Stimulated activated CD8-positive, alpha-beta memory T cell treated with anti-CD3 and anti-CD28 coated beads, Interleukin-12 subunit alpha, Interleukin-12 subunit beta, amount 100 ng/mL, for 24 hours (primary cell): ENCODE data around the gene COQ7.

ENCODE experiments used
- DNase-seq: peaks from one replicate; pipeline ENCODE4 v3.0.0-alpha.2; 2020; ENCODE audit errors: extremely low read depth

COQ7 gene

DNA sequence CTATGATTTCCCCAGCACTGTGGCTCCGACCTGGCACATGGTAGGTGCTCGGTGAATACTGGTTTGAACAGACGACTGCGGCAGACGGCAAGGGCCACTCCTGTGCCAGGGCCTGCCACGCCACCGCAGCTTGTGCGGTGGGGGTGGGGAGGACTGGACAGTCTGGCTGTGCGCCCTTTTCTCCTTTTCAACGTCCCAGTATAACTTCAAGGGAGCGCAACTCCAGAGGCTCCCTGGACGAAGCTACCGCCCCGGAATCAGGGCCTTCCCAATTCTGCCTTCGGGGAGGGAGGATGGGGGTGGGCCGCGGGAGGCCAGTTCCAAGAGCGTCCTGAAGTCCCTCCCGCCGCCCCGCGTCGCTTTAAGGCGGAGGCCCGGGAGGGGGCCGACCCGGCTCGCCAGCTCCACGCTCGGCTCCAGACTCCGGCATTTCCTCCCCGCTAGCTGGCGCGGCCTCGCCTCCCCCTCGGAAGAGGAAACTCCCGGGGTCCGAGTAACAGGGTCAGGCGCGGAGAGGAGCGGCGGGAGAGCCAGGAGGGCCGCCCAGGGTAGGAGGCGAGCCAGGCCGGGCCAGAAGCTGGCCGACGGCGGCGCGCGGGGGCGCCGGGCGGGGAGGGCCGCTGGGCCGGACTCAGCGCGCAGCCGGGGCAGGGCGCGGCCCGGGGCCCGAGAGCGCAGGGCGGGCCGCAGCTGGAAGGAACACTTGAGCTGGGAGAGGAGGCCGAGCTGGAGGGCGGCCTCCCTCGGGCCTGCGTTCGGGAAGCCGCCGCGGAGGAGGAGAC, 46.4 kb downstream of the COQ7 start, which contains the start of gene ITPRIPL2:
TSS of gene ITPRIPL2 (plus strand) at position 388 of the 782 bp plus-strand sequence. CDS start 498 bp downstream, outside the sequence.
- DNase-seq, result no peak

DNA sequence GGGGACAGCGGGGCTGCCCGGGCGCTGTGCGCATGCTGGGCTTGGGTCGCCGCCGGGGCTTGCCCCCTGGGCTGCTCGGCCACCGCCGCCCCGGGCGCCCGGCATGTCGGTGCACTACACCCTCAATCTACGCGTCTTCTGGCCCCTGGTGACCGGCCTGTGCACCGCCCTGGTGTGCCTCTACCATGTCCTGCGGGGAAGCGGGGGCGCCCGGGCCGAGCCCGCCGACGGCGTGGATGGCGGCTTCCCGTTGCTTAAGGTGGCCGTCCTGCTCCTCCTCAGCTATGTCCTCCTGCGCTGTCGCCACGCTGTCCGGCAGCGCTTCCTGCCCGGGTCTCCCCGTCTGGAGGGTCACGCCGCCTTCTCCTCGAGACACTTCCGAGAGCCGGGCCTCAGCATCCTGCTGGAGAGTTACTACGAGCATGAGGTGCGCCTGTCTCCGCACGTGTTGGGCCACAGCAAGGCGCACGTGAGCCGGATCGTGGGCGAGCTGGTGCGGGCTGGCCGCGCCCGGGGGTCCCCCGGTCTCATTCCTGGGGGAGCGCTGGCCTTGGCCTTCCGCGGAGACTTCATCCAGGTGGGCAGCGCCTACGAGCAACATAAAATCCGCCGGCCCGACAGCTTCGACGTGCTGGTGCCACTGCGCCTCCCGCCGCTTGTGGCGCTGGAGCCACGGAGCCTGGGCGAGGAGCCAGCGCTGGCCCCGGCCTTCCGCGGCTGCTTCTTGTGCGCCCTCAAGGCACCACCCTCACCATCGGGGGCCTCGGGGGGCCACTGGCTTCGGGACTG, 47.1 kb downstream of the COQ7 start:
- no peak for DNase-seq

DNA sequence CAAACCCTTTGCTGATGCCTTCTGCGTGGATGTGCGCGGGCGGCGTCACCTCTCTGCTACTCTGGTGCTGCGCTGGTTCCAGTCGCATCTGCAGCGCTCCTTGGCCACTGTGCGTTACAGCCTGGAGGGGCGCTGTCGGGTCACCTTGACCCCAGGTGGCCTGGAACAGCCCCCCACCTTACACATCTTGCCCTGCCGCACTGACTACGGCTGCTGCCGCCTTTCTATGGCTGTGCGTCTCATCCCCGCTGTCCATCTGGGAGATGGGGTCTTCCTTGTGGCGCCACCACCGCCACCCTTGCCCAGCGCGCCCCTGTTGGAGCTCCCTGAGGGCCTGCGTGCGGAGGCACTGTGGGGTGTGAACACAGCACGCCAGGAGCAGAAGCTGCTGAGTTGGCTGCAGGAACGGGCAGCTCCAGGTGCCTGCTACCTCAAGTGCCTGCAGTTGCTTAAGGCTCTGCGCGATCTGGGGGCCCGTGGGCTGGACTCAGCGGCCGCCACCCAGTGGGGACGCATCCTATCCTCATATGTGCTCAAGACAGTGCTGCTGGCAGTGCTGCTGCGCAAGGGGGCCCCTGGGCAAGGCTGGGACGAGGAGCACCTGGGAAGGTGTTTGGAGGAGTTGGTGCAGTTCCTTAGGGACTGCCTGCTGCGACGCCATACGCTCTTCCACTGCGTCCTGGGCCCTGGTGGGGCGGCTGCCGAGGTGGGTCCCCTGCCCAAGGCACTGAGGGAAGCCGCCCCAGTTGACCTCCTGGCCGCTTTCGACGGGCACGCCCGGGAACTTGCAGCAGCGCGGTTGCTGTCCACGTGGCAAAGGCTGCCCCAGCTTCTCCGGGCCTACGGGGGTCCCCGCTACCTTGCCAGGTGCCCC, 48.0 kb downstream of the COQ7 start:
- no peak for DNase-seq

GRCh38 chr16:19116711-19117449, 49.5 kb downstream of the COQ7 start:
- DNase-seq, result no peak

DNA sequence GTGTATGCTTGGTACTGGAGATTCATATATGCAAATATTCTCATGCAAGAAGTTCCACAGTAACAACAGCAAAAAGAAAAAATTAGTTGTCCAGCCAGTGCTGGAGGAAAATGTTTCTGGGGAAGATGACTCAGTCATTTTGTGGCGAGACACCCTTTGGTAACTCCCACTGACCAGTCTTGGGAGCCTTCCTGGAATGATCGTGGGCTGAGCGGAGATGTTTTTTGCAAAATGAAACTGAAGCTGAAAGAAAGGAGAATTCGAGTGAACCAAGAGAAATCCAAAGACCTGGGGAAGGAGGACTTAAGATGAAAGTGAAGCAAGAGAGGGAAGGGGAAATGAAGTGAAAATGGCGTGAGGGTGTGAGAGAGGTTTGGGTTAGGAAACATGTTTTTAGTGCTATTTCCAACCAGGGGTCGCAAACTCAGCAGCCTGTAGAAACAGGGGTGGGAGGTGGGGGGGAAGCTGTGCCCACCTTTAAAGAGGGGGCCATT, 51.6 kb downstream of the COQ7 start:
- DNase-seq, result no peak

DNA sequence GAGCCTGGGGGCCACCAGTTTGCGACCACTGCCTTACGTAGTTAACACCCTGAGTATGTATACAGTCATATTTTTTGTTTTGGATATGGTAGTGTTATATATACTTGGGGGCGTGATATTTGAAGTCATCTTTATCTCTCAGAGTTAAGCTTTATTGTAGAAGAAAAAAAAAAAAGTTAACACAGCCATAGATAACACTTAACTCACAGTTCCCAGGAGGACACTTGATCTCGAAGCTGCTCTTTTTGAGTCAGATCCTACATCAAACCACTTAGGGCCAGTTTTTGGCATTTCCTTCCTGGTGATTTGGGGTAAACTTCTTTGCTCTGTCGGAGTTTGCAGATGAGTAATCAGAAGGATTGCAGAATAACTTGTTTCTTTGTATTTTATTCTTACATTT, 52.1 kb downstream of the COQ7 start:
- DNase-seq, result no peak

DNA sequence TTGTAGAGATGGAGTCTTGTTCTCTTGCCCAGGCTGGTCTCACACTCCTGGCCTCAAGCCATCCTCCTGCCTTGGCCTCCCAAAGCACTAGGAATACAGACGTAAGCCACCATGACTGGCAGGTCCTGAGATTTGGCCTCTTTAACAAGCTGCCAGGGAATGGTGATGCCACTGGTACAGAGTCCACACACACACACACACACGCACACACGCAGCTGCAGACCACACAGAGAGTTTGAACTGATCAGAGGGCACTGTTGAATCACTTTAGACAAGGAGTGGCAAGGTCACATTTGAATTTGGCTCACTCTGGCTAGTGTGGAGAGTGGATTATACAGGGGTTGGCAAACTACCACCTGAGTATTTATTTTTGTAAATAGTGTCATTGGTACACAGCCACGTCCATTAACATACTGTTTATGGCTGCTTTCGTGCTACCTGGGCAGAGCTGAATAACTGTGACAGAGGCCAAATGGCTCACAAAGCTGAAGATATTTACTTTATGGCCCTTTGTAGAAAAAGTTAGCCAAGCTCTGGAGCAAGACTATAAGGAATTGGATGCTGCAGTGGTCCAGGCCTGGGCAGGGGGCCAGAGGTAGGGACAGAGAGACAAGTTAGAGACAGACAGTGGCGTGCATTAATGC, 56.2 kb downstream of the COQ7 start:
- DNase-seq, result no peak

DNA sequence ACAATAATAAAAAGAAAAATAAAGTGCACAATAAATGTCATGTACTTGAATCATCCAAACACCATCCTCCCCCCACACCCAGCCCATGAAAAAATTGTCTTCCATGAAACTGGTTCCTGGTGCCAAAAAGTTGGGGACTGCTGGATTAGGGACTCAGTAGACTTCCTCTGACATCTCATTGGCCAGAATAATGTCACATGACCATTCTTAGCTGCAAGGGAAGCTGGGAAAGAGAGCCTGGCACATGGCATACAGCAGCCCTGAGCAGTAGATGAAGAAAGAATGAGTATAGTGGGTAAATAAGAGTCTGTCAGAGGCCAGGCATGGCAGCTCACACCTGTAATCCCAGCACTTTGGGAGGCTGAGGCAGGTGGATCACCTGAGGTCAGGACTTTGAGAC, 58.9 kb downstream of the COQ7 start:
- DNase-seq, result no peak

GRCh38 chr16:19127205-19127604, 59.8 kb downstream of the COQ7 start:
- DNase-seq, result no peak

- no peak for DNase-seq
Measured at GRCh38 chr16:19127674-19128131, 60.3 kb downstream of the COQ7 start.

DNA sequence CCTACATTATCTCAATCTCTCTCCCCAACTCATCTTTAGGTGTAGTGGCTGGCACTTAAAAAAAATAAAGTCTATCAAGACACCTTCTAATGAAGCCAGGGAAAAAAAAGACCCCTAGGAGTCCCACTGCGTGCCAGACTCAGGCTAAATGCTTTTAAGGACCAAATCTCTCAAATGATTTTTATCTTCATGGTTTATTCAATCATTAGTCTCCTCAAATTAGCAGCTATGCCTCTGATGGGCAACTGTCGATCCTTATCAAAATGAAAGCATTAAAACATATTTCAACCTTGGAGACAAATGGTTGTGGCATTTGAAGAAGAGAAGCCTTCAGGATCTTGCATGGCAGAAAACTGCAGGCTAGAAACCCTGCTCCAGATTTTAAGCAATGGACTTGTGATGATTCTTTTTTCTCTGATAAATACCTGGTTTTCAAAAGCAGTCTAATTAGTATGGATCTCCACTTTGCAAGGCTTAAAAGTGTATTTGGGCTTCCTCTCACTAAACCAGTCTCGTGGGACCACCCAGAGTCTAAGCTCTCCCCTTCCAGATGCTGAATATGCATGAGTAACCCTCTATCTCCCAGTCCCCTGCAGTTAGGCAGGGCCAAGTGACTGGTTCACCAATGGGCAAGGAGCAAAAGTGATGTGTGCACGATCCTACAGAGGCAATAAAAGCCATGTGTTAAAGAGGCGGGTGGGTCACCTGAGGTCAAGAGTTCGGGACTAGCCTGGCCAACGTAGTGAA, 61.2 kb downstream of the COQ7 start:
- no peak for DNase-seq
